Measurements from ENCODE around the gene PHLDA1.

The PHLDA1 gene

GRCh38 chr12:76038176-76038575, 6.6 kb upstream of the PHLDA1 start:
- DNase-seq (ENCODE audit: extremely low read depth in 1 of 2, low read depth in 1 of 2) = no peak

GRCh38 chr12:76037130-76038103, 5.8 kb upstream of the PHLDA1 start:
- DNase-seq (ENCODE audit: extremely low read depth in 1 of 2, low read depth in 1 of 2) = no peak

- DNase-seq (ENCODE audit: extremely low read depth in 1 of 2, low read depth in 1 of 2) = no peak
These were observed 3.5 kb upstream of the PHLDA1 start for GRCh38 chr12:76035045-76035444.

GRCh38 chr12:76033081-76034011, 1.8 kb upstream of the PHLDA1 start:
- no peak for DNase-seq (ENCODE audit: extremely low read depth in 1 of 2, low read depth in 1 of 2)

GRCh38 chr12:76032043-76032981, 736 bp upstream of the PHLDA1 start:
- no peak for DNase-seq (ENCODE audit: extremely low read depth in 1 of 2, low read depth in 1 of 2)

GRCh38 chr12:76031081-76031413, 529 bp downstream of the PHLDA1 start:
- DNase-seq (ENCODE audit: extremely low read depth in 1 of 2, low read depth in 1 of 2) = no peak

GRCh38 chr12:76030341-76031080, 1.1 kb downstream of the PHLDA1 start:
- peak in 1 of 2 donors; percentile 39 for DNase-seq (ENCODE audit: extremely low read depth in 1 of 2, low read depth in 1 of 2)

- DNase-seq (ENCODE audit: extremely low read depth in 1 of 2, low read depth in 1 of 2) = no peak
These were observed 1.6 kb downstream of the PHLDA1 start for GRCh38 chr12:76029982-76030340.

GRCh38 chr12:76028571-76029277, 2.9 kb downstream of the PHLDA1 start:
- DNase-seq (ENCODE audit: extremely low read depth in 1 of 2, low read depth in 1 of 2) = no peak

- no peak for DNase-seq (ENCODE audit: extremely low read depth in 1 of 2, low read depth in 1 of 2)
These were observed 4.9 kb downstream of the PHLDA1 start for GRCh38 chr12:76026643-76027063.

- no peak for DNase-seq (ENCODE audit: extremely low read depth in 1 of 2, low read depth in 1 of 2)
These were observed 5.7 kb downstream of the PHLDA1 start for GRCh38 chr12:76025601-76026575.

GRCh38 chr12:76024942-76025600, 6.5 kb downstream of the PHLDA1 start:
- DNase-seq (ENCODE audit: extremely low read depth in 1 of 2, low read depth in 1 of 2) = no peak

- DNase-seq (ENCODE audit: extremely low read depth in 1 of 2, low read depth in 1 of 2) = no peak
These were observed 7.3 kb downstream of the PHLDA1 start for GRCh38 chr12:76024102-76024781.

GRCh38 chr12:76023069-76023690, 8.4 kb downstream of the PHLDA1 start:
- DNase-seq (ENCODE audit: extremely low read depth in 1 of 2, low read depth in 1 of 2) = no peak

GRCh38 chr12:76022506-76022905, 9.1 kb downstream of the PHLDA1 start:
- DNase-seq (ENCODE audit: extremely low read depth in 1 of 2, low read depth in 1 of 2) = no peak

All from stimulated activated CD8-positive, alpha-beta memory T cell treated with anti-CD3 and anti-CD28 coated beads, Interleukin-7, amount 100 ng/mL, for 48 hours (primary cell).